Type B pancreatic cell (in vitro differentiated cells): ENCODE data around the gene MCOLN3. TPM values are rescaled to one million over a fixed set of nuclear protein-coding genes. Genes with fewer than 3 reads are reported as not detected.

Source experiments
- DNase-seq: peaks from one replicate; pipeline ENCODE4 v3.0.0; 2021; ENCODE audit warnings: mixed read lengths; ENCODE audit not compliant: unreplicated experiment; ENCODE audit errors: extremely low spot score
- H3K27ac Mint-ChIP-seq: 2 replicates; pipeline ENCODE4 v1.8.0; 2021; ENCODE audit warnings: mild to moderate bottlenecking, mixed read lengths
- H3K27me3 Mint-ChIP-seq: 2 replicates; pipeline ENCODE4 v1.8.0; 2021; ENCODE audit warnings: mixed read lengths
- H3K36me3 Mint-ChIP-seq: 2 replicates; pipeline ENCODE4 v1.8.0; 2021; ENCODE audit warnings: mixed read lengths
- H3K4me1 Mint-ChIP-seq: one replicate; pipeline ENCODE4 v1.8.0; 2021; ENCODE audit warnings: mixed read lengths; ENCODE audit not compliant: unreplicated experiment
- H3K4me3 Mint-ChIP-seq: 2 replicates; pipeline ENCODE4 v1.8.0; 2021; ENCODE audit warnings: mild to moderate bottlenecking, mixed read lengths
- H3K9me3 Mint-ChIP-seq: 2 replicates; pipeline ENCODE4 v1.8.0; 2021; ENCODE audit warnings: mixed read lengths
- total RNA-seq: library from RNA; stranded (reverse); gene quantifications from 2 replicates; pipeline ENCODE4 v1.2.1, GENCODE V29; 2021; ENCODE audit warnings: low replicate concordance
- TF ChIP-seq, protein P1 (sequence below): fragments of 200-600 bp; sonication (generic); conservative IDR thresholded peaks from 2 replicates; pipeline ENCODE4 v1.5.0; 2021; ENCODE audit warnings: antibody characterized with exemption, mild to moderate bottlenecking

The MCOLN3 gene
- total RNA-seq, 1 donor from 2014 or later = 3.4 TPM

DNA sequence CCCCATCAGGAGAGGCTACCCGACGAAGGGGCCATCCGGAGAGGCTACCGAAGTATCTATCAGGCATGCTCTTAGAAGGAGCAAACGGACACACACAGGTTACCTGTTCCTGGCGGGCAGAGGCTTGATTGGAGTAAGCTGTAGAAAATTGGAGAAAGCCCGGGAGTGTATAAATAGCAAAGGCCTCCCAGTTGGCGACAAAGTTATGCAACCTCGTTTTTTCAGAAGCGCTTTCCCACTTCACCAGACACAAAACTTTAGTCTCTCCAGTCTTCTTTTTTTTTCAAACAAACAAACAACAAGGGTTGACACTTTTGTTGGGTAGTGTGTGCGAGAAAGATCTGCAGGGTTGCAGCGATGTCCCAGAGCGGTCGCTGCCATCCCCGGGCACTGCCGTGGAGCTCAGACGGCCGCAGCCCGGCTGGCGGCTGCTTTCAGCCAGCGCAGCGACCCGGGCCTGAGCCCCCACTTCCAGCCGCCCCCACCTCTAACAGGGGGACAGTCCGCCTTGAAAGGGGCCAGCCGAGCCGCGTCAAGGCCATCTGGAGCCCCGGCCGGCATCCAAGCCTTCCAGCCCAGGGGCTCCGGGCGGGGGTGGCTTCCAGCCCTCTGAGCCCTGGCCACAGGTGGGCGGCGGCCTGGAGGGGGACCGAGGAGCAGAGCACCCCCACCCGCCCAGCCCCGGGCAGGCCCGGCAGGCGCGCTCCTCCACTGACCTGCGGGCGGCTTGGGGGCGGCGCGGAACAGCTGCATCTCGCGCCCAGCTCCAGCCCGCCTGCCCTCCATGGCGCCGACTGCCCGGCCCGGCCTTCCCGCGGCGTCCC lies 616 bp downstream of the MCOLN3 start:
- Mint-ChIP-seq H3K9me3 (no peaks in the 10 kb centered on the region), H3K27ac (no peak overlapping the region), H3K4me3 (peak overlapping the region; percentile 80), H3K36me3 (no peaks in the 10 kb centered on the region), H3K4me1 (peaks cover 4% of the 10 kb centered on the region), H3K27me3 (peaks cover 76% of the 10 kb centered on the region)
- DNase-seq = peak; percentile 70
- TF ChIP-seq, protein P1, sequence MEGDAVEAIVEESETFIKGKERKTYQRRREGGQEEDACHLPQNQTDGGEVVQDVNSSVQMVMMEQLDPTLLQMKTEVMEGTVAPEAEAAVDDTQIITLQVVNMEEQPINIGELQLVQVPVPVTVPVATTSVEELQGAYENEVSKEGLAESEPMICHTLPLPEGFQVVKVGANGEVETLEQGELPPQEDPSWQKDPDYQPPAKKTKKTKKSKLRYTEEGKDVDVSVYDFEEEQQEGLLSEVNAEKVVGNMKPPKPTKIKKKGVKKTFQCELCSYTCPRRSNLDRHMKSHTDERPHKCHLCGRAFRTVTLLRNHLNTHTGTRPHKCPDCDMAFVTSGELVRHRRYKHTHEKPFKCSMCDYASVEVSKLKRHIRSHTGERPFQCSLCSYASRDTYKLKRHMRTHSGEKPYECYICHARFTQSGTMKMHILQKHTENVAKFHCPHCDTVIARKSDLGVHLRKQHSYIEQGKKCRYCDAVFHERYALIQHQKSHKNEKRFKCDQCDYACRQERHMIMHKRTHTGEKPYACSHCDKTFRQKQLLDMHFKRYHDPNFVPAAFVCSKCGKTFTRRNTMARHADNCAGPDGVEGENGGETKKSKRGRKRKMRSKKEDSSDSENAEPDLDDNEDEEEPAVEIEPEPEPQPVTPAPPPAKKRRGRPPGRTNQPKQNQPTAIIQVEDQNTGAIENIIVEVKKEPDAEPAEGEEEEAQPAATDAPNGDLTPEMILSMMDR = no peak

DNA sequence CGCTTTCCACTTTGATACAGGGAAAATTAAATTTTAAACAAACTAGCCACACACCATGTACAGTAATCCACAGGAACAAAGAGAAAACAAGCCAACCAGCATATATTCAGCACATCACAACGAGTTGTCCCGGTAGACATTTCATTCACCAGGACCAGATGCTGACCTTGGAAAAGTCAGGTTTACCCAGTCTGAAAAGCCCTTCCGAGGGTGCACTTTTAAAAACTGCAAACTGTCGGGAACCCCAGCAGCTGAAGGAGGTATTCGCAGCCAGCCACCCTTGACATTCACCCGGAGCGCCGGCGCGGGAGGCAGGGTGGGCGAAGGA lies 1.2 kb downstream of the MCOLN3 start:
- peaks cover 76% of the 10 kb centered on the region for H3K27me3 Mint-ChIP-seq

DNA sequence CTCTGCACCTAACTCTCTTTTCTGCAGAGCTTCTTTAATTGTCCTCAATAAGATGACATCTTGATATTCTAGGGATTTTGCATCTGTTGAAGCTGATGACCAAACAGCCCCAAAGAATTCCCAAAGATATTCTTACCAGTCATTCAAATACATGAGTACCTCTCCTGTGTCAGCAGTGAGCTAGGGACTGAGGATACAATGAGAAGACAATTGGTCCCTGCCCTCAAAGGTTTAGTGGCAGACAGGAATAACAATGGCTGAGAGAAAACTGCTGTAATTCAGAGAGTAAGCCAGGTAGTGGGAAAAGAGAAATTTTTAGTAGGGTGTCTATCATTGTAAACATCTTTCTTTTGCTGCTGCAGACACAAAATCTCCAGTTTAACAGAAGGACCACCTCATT lies 5.9 kb downstream of the MCOLN3 start:
- Mint-ChIP-seq H3K27ac (no peak overlapping the region), H3K36me3 (no peaks in the 10 kb centered on the region), H3K27me3 (peaks cover 45% of the 10 kb centered on the region), H3K4me1 (no peaks in the 10 kb centered on the region), H3K9me3 (no peaks in the 10 kb centered on the region), H3K4me3 (no peak overlapping the region)
- TF ChIP-seq, protein P1 = no peak
- no peak for DNase-seq

More for the DNA sequence above, 1.2 kb downstream of the MCOLN3 start:
- no peaks in the 10 kb centered on the region for H3K36me3 Mint-ChIP-seq
- H3K4me3 Mint-ChIP-seq = peak overlapping the region; percentile 80
- H3K27ac Mint-ChIP-seq = peak overlapping the region; percentile 39
- TF ChIP-seq, protein P1 = no peak
- no peaks in the 10 kb centered on the region for H3K9me3 Mint-ChIP-seq
- H3K4me1 Mint-ChIP-seq = peaks cover 4% of the 10 kb centered on the region
- no peak for DNase-seq

DNA sequence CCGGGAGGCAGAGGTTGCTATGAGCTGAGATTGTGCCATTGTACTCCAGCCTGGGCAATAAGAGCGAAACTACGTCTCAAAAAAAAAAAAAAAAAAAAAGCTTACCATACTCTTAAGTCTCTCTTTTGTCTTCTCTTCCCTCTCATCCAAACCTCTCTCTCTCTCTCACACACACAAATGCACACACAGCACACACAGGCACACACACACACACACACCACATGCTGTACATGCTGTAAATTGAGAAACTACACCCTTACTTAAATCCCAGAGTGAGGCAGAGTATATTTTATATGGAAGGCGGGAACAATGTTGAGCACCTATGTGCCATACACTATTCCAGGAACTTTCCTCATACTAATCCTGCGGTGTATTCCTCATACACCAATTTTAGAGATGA lies 6.5 kb downstream of the MCOLN3 start:
- no peaks in the 10 kb centered on the region for H3K4me1 Mint-ChIP-seq
- no peak overlapping the region for H3K27ac Mint-ChIP-seq
- no peaks in the 10 kb centered on the region for H3K9me3 Mint-ChIP-seq
- DNase-seq = no peak
- H3K36me3 Mint-ChIP-seq = no peaks in the 10 kb centered on the region
- H3K27me3 Mint-ChIP-seq = peaks cover 39% of the 10 kb centered on the region
- TF ChIP-seq, protein P1 = no peak
- no peak overlapping the region for H3K4me3 Mint-ChIP-seq

DNA sequence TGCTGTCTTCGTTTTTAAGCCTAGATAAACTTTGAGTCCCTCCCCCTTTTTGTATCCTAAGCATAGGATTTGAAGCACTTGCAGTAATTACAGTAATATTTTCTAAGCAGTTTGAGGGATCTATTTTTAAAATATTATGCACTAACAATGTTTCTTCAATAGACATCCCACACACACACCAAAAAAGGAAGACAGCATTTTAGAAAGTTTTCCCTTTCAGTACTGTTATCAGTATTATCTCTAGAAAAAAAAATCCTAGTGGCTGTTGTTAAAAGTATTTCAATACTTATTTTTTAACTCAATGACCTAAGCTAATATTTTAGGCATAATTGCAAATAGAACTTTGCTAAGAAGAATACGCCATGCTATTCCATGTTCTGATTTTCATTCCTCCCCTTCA lies 15.1 kb downstream of the MCOLN3 start:
- H3K4me1 Mint-ChIP-seq = no peaks in the 10 kb centered on the region
- H3K4me3 Mint-ChIP-seq = no peak overlapping the region
- TF ChIP-seq, protein P1 = no peak
- no peaks in the 10 kb centered on the region for H3K36me3 Mint-ChIP-seq
- H3K9me3 Mint-ChIP-seq = no peaks in the 10 kb centered on the region
- no peak overlapping the region for H3K27ac Mint-ChIP-seq
- DNase-seq = no peak
- H3K27me3 Mint-ChIP-seq = no peaks in the 10 kb centered on the region
